ENCODE measurements around the gene NCBP1. TPM values are rescaled to one million over a fixed set of nuclear protein-coding genes. Genes with fewer than 3 reads are reported as not detected.

The NCBP1 gene
- total and polyA plus RNA-seq, 7 donors: 7.1 to 22.1 (median 14.6) TPM

DNA sequence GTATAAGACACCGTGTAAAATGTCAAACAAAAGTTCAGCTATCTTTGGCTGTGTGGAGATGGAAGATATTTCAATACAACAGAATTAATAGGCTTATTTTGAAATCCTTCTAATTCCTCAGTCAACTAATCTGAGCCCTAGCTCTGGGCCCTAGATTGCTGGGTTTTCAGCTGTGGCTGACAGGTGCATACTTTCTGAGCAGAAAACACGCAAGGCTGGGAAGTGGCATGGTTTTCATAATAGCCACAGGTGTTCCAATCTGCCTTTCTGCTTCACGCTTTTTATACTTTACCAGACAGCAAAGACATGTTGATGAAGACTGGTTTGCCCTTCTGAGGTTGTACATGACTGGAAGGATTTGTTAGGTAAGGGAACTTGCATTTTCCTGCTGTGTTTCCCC is 84.2 kb downstream of the NCBP1 start:
- TF ChIP-seq, protein P1, sequence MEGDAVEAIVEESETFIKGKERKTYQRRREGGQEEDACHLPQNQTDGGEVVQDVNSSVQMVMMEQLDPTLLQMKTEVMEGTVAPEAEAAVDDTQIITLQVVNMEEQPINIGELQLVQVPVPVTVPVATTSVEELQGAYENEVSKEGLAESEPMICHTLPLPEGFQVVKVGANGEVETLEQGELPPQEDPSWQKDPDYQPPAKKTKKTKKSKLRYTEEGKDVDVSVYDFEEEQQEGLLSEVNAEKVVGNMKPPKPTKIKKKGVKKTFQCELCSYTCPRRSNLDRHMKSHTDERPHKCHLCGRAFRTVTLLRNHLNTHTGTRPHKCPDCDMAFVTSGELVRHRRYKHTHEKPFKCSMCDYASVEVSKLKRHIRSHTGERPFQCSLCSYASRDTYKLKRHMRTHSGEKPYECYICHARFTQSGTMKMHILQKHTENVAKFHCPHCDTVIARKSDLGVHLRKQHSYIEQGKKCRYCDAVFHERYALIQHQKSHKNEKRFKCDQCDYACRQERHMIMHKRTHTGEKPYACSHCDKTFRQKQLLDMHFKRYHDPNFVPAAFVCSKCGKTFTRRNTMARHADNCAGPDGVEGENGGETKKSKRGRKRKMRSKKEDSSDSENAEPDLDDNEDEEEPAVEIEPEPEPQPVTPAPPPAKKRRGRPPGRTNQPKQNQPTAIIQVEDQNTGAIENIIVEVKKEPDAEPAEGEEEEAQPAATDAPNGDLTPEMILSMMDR (IDR thresholded peaks at IDR 0.05): no peak
- Histone ChIP-seq H3K4me1 (no peaks in the 10 kb centered on the region), H3K9me3 (peaks cover 6% of the 10 kb centered on the region), H3K4me3 (no peak overlapping the region), H3K27ac (no peak overlapping the region), H3K36me3 (ENCODE audit: insufficient read depth in 1 of 2, low read depth in 1 of 2) (no peaks in the 10 kb centered on the region), H3K27me3 (ENCODE audit: insufficient read depth in 3 of 3, low read length in 2 of 3) (peaks cover 0 to 2% (median 2%) of the 10 kb centered on the region in 3 donors)
- ATAC-seq (no peak), DNase-seq (no peak)
- 57 to 61% (median 60%) methylated on average over 3 of the region's 3 CpGs for WGBS, 3 donors
- intact Hi-C loops (cut with DNase I): loop anchor here (10.0 kb wide), 2 partner anchors 57 to 537 kb away; partner anchors contain the start of gene TBC1D2 (in 1 of the 2)

DNA sequence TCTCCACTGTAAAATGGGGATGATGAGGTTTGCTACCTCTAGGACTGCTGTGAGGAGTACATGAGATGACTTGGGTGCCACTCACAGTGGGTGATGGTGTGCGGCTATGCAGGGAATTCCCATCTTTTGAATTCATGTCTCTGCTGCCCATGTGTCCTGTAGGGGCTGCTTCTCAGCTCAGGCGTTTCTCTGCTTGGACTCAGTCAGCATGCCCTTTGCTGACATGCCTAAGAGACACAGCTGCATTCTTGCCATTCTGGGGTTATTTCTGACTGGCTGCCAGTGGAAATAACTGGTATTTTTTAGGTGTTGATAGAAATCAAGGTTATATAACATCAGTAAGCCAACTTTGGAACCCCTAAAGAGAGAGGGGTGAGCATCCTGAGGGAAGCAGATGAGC is 87.8 kb downstream of the NCBP1 start:
- Histone ChIP-seq H3K9me3 (peaks cover 6% of the 10 kb centered on the region), H3K4me3 (no peak overlapping the region), H3K27me3 (ENCODE audit: insufficient read depth in 3 of 3, low read length in 2 of 3) (peaks cover 0 to 10% (median 2%) of the 10 kb centered on the region in 3 donors), H3K4me1 (no peaks in the 10 kb centered on the region), H3K27ac (no peak overlapping the region), H3K36me3 (ENCODE audit: insufficient read depth in 1 of 2, low read depth in 1 of 2) (no peaks in the 10 kb centered on the region)
- 69 to 76% (median 73%) methylated on average over 2 of the region's 2 CpGs for WGBS, 3 donors
- ATAC-seq (no peak), DNase-seq (no peak)
- intact Hi-C loops (cut with DNase I): no loop called here
- TF ChIP-seq, protein P1 (IDR thresholded peaks at IDR 0.05): no peak

GRCh38 chr9:97722331-97722730 is 88.7 kb downstream of the NCBP1 start:
- WGBS, 3 donors: 50 to 74% (median 54%) methylated on average over 2 of the region's 2 CpGs
- ATAC-seq: no peak

More at GRCh38 chr9:97722331-97722730, 88.7 kb downstream of the NCBP1 start:
- Histone ChIP-seq H3K4me1 (no peaks in the 10 kb centered on the region), H3K27me3 (ENCODE audit: insufficient read depth in 3 of 3, low read length in 2 of 3) (peaks cover 0 to 10% (median 2%) of the 10 kb centered on the region in 3 donors), H3K27ac (no peak overlapping the region), H3K36me3 (ENCODE audit: insufficient read depth in 1 of 2, low read depth in 1 of 2) (no peaks in the 10 kb centered on the region), H3K4me3 (no peak overlapping the region), H3K9me3 (peaks cover 6% of the 10 kb centered on the region)
- intact Hi-C loops (cut with DNase I): no loop called here
- DNase-seq: no peak
- TF ChIP-seq, protein P1 (IDR thresholded peaks at IDR 0.05): no peak

Other genes with a start within 250 kb of the NCBP1 start
- gene TDRD7, start 221.7 kb upstream of the NCBP1 start, total RNA-seq: 1 to 10 TPM; 3.3 to 7.0 (median 5.0) TPM
- gene TDRD7, start 221.7 kb upstream of the NCBP1 start, polyA plus RNA-seq: 1 to 10 TPM; 2.3 to 9.9 (median 3.5) TPM
- 100 to 1,000 TPM; 138 to 209 (median 167) TPM for gene TMOD1, start 132.2 kb upstream of the NCBP1 start, total RNA-seq
- 100 to 1,000 TPM in 2 of 3 donors, 10 to 100 TPM in 1; 65.4 to 286 (median 131) TPM for gene TMOD1, start 132.2 kb upstream of the NCBP1 start, polyA plus RNA-seq
- gene TSTD2, start 453 bp upstream of the NCBP1 start, total RNA-seq: 10 to 100 TPM; 17.1 to 22.9 (median 19.4) TPM
- gene TSTD2, start 453 bp upstream of the NCBP1 start, polyA plus RNA-seq: 10 to 100 TPM; 16.2 to 22.7 (median 17.4) TPM
- gene XPA, start 63.5 kb downstream of the NCBP1 start, total RNA-seq: 10 to 100 TPM in 3 of 4 donors, 1 to 10 TPM in 1; 9.0 to 17.6 (median 10.9) TPM
- 10 to 100 TPM in 1 of 3 donors, 1 to 10 TPM in 2; 5.2 to 12.8 (median 8.5) TPM for gene XPA, start 63.5 kb downstream of the NCBP1 start, polyA plus RNA-seq
- not detected for gene FOXE1, start 219.4 kb downstream of the NCBP1 start, total RNA-seq
- not detected for gene FOXE1, start 219.4 kb downstream of the NCBP1 start, polyA plus RNA-seq

Measured in psoas muscle (tissue), 8 donors.